ENCODE data around the gene CYGB.
"Not testable (repeated sequence)": the region's sequence is repeated elsewhere in the genome, so short reads cannot be mapped to it uniquely, and the experiment has no call there.

Gene CYGB

DNA sequence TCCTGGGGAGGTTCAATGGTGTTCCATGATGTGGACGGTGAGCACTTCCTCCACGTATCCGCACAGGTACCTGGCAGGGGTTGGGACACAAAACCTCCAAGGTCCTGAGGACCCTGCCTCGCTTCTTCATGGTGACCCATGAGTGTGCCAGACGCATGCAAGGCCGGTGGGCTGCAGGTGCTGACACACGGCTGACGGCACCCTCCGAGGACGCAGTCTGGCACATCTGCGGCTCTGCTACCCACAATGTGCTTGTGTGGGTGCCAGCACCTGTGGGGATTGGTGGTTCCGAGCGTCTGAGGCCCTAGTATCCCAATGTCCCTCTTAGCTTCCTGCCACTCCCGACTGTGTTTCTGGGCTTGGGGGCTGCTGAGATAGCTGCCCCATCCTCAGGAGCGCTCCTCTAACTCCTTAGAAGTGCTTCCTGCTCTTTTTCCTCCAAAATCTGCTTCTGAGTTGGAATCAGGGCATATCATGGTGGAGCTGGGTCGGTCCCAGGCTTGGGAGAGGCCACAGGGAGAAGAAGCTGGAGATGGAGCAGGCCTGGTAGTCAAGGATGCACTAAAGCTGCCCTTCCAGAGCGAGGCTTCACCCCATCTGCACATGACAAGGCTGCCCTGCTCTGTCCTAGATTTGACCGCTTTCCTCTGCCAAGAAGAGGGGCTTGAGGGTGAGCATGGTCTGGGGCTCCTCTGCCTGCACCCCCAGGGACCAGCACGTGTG is 1.6 kb downstream of the CYGB start:
- DNase-seq: no peak

- no peak for DNase-seq
Measured at GRCh38 chr17:76534831-76535732, 2.4 kb downstream of the CYGB start.

- DNase-seq: not testable (repeated sequence)
Measured at GRCh38 chr17:76533640-76534359, 3.7 kb downstream of the CYGB start.

- DNase-seq: no peak
Measured at GRCh38 chr17:76532072-76532651, 5.3 kb downstream of the CYGB start.

DNA sequence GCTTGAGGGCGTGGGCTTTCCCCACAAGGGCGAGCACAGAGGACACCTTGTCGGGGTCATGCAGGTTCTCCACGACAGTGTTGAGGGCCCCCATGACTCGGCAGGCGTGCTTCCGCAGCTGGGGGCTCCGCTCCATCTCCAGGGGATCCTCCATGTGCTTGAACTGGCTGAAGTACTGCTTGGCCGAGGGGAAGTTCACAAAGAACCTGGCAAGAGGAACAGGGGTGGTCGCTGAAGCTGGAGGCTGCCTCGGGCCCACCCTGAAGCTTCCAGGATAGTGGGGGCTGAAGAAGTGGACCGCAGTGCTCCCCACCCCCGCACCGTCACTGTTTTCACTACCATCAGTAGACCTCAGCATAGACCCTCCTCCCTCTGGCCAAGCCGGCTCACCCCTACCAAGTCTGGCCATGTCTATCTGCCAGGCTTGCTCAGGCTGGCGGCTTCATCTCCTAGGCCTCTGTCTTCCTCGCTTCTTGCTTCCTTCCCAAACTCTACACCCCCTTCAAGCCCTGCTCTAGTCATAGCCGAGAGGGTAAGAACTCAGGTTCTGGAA is 5.9 kb downstream of the CYGB start:
- no peak for DNase-seq

- no peak for DNase-seq
Measured at GRCh38 chr17:76530811-76531485, 6.6 kb downstream of the CYGB start.

- no peak for DNase-seq
Measured at GRCh38 chr17:76530095-76530723, 7.3 kb downstream of the CYGB start.

DNA sequence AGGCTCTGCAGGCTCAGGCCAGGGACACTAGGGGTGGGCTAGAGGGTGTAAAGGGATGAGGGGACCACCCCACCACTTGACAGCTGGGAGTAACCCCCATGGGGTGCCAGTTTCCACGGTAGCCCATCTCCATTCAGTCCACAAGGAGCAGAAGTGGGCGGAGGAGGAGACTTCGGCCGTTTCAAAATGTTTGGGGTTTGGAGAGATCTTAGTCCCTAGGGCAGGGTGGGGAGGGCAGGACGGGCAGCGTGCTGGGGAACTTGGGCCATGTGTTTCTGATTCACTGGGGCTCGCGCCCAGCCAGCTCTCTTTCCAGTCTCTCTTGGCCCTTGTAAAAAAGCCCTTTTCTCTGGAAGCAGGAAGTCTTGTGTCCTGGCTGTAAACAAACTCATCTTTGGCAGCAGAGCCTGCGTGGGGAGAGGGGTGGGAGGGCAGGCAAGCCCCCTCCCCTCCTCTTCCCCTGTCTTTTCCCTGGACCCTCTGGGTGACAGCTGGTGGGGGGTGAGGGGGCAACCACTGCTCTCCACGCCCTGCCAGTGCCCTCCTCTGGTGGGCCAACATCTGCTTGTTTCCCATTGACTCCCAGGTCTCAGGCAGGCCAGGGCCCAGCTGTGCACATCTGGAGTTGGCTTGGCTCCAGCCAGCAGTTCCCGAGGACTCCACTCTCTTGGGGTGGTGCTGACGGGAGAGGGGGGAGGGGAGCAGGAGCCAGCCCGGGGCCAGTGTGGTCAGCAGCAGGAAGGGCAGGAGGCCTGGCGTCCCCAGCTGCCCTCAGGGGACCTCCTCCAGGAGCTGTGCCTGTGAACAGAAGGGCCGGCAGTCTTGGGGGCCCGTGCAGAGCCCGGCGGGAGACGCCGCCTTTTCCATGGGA is 8.1 kb downstream of the CYGB start:
- DNase-seq: peak; percentile 58

DNA sequence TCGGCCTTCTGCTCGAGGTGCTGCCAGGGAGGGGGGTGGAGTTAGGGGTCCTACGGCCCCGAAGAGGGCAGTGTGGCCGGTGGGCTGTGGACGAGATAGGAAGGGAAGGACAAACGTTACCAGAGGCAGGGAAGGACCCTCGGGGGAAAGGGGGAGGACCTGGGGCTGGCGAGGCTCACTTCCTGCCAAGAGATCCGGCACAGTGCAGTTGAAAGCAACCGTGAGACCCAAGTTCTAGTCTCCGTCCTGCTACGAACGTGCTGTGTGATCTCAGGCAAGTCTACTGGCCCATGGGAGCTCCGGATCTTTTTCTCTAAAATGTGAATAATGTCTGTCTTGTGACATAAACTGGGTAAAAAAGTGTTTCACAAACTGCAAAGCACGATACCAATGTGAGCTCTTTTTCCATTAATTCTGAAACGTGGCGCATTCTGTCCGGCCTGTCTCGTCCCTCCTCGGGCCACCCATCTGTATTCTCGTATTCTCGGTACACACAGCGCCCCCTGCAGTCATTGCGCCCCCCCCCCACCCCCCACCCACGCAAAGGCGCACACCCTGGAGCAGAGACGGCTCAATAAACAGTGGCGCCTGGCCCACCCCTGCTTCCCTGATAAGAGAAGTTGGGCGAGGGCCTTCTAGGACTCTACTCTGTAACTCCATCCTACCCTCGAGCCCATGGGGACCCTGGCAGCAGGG is 8.8 kb downstream of the CYGB start:
- DNase-seq: no peak

- DNase-seq: no peak
Measured at GRCh38 chr17:76528156-76528527, 9.4 kb downstream of the CYGB start.

DNA sequence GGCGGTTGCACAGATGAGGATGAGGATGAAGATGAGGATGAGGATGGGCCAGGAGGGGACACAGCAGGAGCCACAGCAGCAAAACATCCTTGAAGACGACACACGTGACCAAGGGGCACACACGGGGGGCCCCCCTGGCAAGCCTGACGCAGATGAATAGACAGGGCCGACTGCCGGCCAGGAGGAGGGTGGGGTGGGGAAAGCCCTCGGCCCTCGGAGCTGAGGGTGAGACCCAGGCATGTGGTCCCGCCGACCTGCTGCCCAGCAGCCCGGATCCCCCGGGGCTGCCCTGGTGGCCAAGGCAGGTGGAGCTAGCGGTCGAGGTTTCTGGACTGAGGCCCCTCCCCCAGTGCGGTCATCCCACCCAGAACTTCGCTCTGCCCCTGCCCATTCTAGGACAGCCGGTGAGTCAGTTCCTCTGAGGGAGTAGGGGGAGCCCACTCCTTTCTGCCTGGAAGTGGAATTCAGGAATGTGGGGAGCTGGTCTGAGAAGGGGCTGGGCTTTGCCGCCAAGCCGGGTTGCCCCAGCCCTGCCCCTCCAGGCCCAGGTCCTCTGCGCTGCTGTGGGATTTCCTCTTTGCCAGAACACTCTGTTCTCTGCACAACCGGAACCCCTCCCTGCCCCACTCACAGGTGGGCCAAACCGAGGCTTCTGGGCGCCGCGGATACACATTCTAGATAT is 9.9 kb downstream of the CYGB start:
- DNase-seq: no peak

GRCh38 chr17:76527016-76527415 is 10.5 kb downstream of the CYGB start:
- DNase-seq: not testable (repeated sequence)

GRCh38 chr17:76525513-76525833 is 12.0 kb downstream of the CYGB start:
- DNase-seq: not testable (repeated sequence)

DNA sequence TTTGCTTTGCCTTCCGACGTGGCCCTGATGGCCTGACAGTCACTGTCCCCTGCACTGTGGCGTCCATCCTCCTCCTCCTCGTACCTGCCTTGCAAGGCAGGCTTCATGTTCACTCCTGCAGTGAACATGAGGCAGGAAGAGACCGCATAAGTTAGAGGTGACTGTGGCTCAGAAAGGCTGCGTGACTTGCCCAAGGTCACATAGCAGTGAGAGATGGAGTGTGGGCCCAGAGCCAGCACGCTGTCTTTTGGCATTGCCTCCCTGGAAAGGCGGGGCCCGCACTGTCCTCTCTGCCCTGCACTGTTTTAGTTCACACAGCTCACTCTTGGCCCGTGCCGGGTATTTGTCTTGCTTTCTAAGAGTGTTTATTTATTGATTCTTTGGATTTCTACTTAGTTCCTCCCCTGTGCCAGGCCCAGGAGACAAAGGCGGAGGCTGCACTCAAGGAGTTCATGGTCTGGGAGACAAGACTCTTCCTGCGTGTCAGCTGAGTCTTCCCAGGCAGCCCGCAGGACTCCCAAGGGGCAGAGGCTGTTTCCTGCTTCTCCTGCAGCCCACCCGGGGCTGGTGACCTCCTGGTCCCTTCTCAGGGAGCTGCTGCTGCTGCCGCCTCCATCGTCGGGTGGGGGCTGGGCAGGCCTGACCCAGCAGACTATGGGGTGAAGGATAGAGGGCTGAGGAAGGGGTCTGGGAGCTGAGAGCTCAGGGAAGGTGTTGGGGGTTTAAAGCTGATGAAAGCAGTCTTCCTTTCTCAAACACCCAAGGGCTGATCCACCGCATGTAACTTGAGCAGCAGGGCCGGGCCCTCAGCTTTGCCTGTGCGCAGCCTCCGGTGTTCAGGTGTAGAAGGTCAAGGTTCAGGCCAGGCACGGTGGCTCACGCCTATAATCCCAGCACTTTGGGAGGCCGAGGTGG is 12.7 kb downstream of the CYGB start:
- DNase-seq: no peak

DNA sequence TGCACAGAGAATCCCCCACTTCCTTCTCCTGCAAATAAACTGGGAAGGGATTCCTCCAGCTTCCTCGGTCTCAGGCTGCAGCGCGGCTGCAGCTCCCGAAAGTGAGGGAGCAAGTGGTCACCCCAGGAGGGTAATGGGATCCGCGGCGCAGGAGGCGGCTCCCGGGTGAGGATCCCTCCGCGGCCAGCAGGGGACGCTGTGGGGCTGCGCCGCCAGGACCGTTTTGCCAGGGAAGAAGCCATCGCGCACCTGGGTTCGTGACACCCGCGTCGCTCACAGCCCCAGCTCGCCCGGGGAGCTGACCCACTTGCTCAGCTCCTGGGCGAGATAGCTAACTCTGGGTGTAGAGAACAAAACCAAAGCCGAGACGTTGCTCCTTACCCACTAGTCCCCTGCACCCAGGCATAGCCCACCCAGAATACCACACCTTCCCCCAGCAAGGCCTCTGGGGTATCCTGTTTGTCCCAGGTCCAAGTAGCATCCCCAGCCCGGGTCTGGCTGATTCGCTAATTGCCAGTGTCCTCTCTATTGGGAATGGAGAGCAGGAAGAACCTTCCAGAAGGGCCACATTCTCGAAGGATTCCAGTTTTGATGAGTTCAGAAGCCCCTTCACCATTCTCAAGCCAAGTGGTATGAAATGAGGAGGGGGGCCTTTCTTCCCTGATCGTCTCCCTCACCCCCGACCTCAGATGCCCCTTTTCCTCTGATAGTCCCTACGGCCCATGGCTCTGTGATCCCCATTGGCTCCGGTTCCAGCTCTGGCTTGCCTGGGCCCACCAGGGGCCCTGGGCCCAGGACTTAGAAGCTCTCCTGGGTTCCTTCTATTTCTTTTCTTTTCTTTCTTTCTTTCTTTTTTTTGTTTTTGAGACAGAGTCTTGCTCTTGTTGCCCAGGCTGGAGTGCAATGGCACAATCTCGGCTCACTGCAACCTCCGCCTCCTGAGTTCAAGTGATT is 14.1 kb downstream of the CYGB start:
- DNase-seq: peak; percentile 75

- DNase-seq: not testable (repeated sequence)
Measured at GRCh38 chr17:76521683-76522082, 15.8 kb downstream of the CYGB start.

- DNase-seq: no peak
Measured at GRCh38 chr17:76521262-76521661, 16.2 kb downstream of the CYGB start.

Measured in midbrain (tissue), 1 donor.